GM12878 (cell line): Measurements from ENCODE around the gene CNTD1. TPM values are rescaled to one million over a fixed set of nuclear protein-coding genes. Genes with fewer than 3 reads are reported as not detected.

Experiments used
- ATAC-seq: fragments of 200-7000 bp; cut with Tn5 transposase; 3 replicates; pipeline ENCODE4 v1.9.1; 2020; ENCODE audit warnings: mild to moderate bottlenecking, moderate library complexity
- BruUV-seq: library from RNA; stranded (reverse); fragments of 400-500 nt; replicated peaks from 2 replicates; lab custom pipeline; 2021; lab: Mats Ljungman, UMichigan
- CTCF ChIA-PET: fragments of 300-600 bp; sonication (Branson Sonifier 250); formaldehyde crosslinking; extraction: SDS; loops from one replicate; lab custom pipeline; 2021; ENCODE audit warnings: inconsistent platforms; lab: Yijun Ruan, JAX
- POLR2A ChIA-PET: fragments of 350-600 bp; formaldehyde crosslinking; extraction: SDS; loops from one replicate; lab custom pipeline; 2021; ENCODE audit warnings: inconsistent platforms; lab: Charles Lee
- RAD21 ChIA-PET: fragments of 300-600 bp; sonication (Branson Sonifier 250); formaldehyde crosslinking; loops from one replicate; lab custom pipeline; 2023; ENCODE audit warnings: antibody characterized with exemption; ENCODE audit not compliant: unreplicated experiment; lab: Charles Lee
- SMC1A ChIA-PET: fragments of 300-600 bp; sonication (Branson Sonifier 250); formaldehyde crosslinking; loops from one replicate; lab custom pipeline; 2023; ENCODE audit not compliant: unreplicated experiment, uncharacterized antibody; lab: Charles Lee
- DNase-seq: peaks from one replicate; pipeline ENCODE4 v3.0.0-alpha.2; 2011; ENCODE audit warnings: low read depth, low spot score
- FAIRE-seq: peaks from 3 replicates; lab custom pipeline; 2011; peaks lifted over from hg19 to GRCh38; lab: Jason Lieb, UNC
- H2AFZ ChIP-seq: 2 replicates; pipeline ENCODE4 v1.6.0; 2011; ENCODE audit warnings: low read depth, low read length, control low read depth; ENCODE audit not compliant: control insufficient read depth
- H3K27ac ChIP-seq: 2 replicates; pipeline ENCODE4 v1.5.1; 2011; ENCODE audit warnings: control low read depth; ENCODE audit not compliant: control insufficient read depth, insufficient read depth
- H3K27me3 ChIP-seq, 2 experiments: replicated peaks in 1 of 2; 2 replicates each; pipeline versions ENCODE4 v1.6.0 to v1.6.1; 2011; ENCODE audit warnings: low read length in 1 of 2; ENCODE audit not compliant: control insufficient read depth in 2 of 2, insufficient read depth in 2 of 2
- H3K36me3 ChIP-seq, 2 experiments: 2 replicates each; pipeline ENCODE4 v1.5.1; 2011; ENCODE audit warnings: low read length in 1 of 2; ENCODE audit not compliant: control insufficient read depth in 2 of 2, insufficient read depth in 2 of 2
- H3K4me1 ChIP-seq: 2 replicates; pipeline ENCODE4 v1.6.1; 2011; ENCODE audit warnings: mild to moderate bottlenecking, low read length, moderate library complexity, mixed read lengths; ENCODE audit not compliant: control insufficient read depth, insufficient read depth
- H3K4me2 ChIP-seq: 2 replicates; pipeline ENCODE4 v1.6.0; 2011; ENCODE audit warnings: control low read depth; ENCODE audit not compliant: control insufficient read depth, insufficient read depth
- H3K4me3 ChIP-seq: fragments of 200-600 bp; sonication (generic); 2 replicates; pipeline ENCODE4 v1.5.1; 2016
- H3K79me2 ChIP-seq: 2 replicates; pipeline ENCODE4 v1.6.0; 2011; ENCODE audit warnings: low read length; ENCODE audit not compliant: control insufficient read depth, insufficient read depth
- H3K9ac ChIP-seq: 2 replicates; pipeline ENCODE4 v1.8.0; 2011; ENCODE audit warnings: low read length, control low read depth, mixed read lengths; ENCODE audit not compliant: control insufficient read depth, insufficient read depth
- H3K9me3 ChIP-seq: replicated peaks from 3 replicates; pipeline ENCODE4 v1.5.1; 2011; ENCODE audit warnings: mild to moderate bottlenecking, low read length; ENCODE audit not compliant: control insufficient read depth, insufficient read depth
- H4K20me1 ChIP-seq: 2 replicates; pipeline ENCODE4 v1.6.0; 2011; ENCODE audit not compliant: control insufficient read depth, insufficient read depth
- ATF7 ChIP-seq: fragments of 450-650 bp; IDR thresholded peaks from 2 replicates; pipeline ENCODE4 v1.6.1; 2016; ENCODE audit warnings: low read depth, mild to moderate bottlenecking
- BCL11A ChIP-seq: IDR thresholded peaks from 2 replicates; pipeline ENCODE4 v1.6.1; 2011; ENCODE audit warnings: low read depth, low read length
- E2F4 ChIP-seq: IDR thresholded peaks from 2 replicates; pipeline ENCODE4 v1.6.1; 2012; ENCODE audit warnings: low read depth, low read length, improper control_type of control experiment
- EGR1 ChIP-seq, 2 experiments: IDR thresholded peaks; 1 replicate in 1 of 2; 2 replicates in 1 of 2; pipeline ENCODE4 v1.6.1; 2011 to 2012; ENCODE audit warnings: low read depth in 2 of 2, low read length in 2 of 2, borderline replicate concordance in 1 of 2, mild to moderate bottlenecking in 1 of 2, moderate library complexity in 1 of 2
- IKZF1 ChIP-seq: fragments of 450-650 bp; conservative IDR thresholded peaks from 2 replicates; pipeline ENCODE4 v1.6.1; 2017; ENCODE audit warnings: antibody characterized with exemption, mild to moderate bottlenecking
- JUND ChIP-seq: IDR thresholded peaks from 2 replicates; pipeline ENCODE4 v1.6.1; 2012; ENCODE audit warnings: low read depth, mild to moderate bottlenecking, low read length, improper control_type of control experiment, moderate library complexity
- LARP7 ChIP-seq: fragments of 450-650 bp; IDR thresholded peaks from 2 replicates; pipeline ENCODE4 v1.6.1; 2017; ENCODE audit warnings: mild to moderate bottlenecking
- MAX ChIP-seq: IDR thresholded peaks from 2 replicates; pipeline ENCODE4 v1.6.1; 2012; ENCODE audit warnings: low read depth, low read length, improper control_type of control experiment
- NBN ChIP-seq: fragments of 450-650 bp; IDR thresholded peaks from 2 replicates; pipeline ENCODE4 v1.6.1; 2016
- NFYA ChIP-seq: IDR thresholded peaks from 2 replicates; pipeline ENCODE4 v1.6.1; 2011; ENCODE audit warnings: low read depth, mild to moderate bottlenecking, low read length, improper control_type of control experiment, borderline replicate concordance
- PBX3 ChIP-seq: IDR thresholded peaks from 2 replicates; pipeline ENCODE4 v1.6.1; 2011; ENCODE audit warnings: mild to moderate bottlenecking, low read depth, low read length, moderate library complexity; ENCODE audit not compliant: insufficient replicate concordance
- PRDM15 ChIP-seq: fragments of 450-650 bp; formaldehyde crosslinking; IDR thresholded peaks from 2 replicates; pipeline ENCODE4 v1.4.0; 2020; ENCODE audit warnings: mild to moderate bottlenecking, moderate library complexity
- TCF7 ChIP-seq: IDR thresholded peaks from 2 replicates; pipeline ENCODE4 v1.6.1; 2014; ENCODE audit warnings: antibody characterized with exemption, borderline replicate concordance
- WGBS: methylation state at CpG from one replicate; pipeline ENCODE4 v1.1.6; 2016; ENCODE audit warnings: low lambda C conversion rate; ENCODE audit not compliant: insufficient replicate concordance, insufficient coverage; ENCODE audit errors: missing lambda C conversion rate; 5-methylcytosine and 5-hydroxymethylcytosine counted together
- in situ Hi-C: fragments of 300-500 bp; cut with MboI; formaldehyde crosslinking; loops from 9 replicates; pipeline ENCODE4 v1.14.3; 2018; ENCODE audit warnings: mixed read lengths
- intact Hi-C: fragments of 100-400 bp; cut with micrococcal nuclease; formaldehyde crosslinking; loops from one replicate; pipeline ENCODE4 v1.14.2; 2022; ENCODE audit not compliant: unreplicated experiment
- polyA plus RNA-seq, 11 experiments: library from polyadenylated mRNA; depleted of rRNA in 4 of 11; unstranded in 6 of 11; stranded (reverse) in 5 of 11; fragments of >200 nt; fragmentation: Nextera tagmentation in 4 of 11; fragmentation: Illumina TruSeq in 1 of 11; extraction: Ambion mirVana in 4 of 11; extraction: Trizol in 1 of 11; gene quantifications; 1 replicate in 1 of 11; 2 replicates in 10 of 11; pipeline versions ENCODE4 v1.2.1 to v1.2.3, GENCODE V29; 2011 to 2016; ENCODE audit warnings: inconsistent platforms in 2 of 11, missing spikeins in 2 of 11, low read depth in 1 of 11
- total RNA-seq, 4 experiments: library from RNA; depleted of rRNA in 3 of 4; stranded (reverse); fragments of >200 nt in 3 of 4; fragmentation: Illumina TruSeq in 1 of 4; extraction: Trizol in 1 of 4; gene quantifications; 2 replicates each; pipeline versions ENCODE4 v1.2.1 to v1.2.3, GENCODE V29; 2013 to 2021

CNTD1 gene
- total and polyA plus RNA-seq, 10 of the 15 experiments (the other 5 are each of a cell fraction or from before 2014, with no cell fraction given), result 0.06 to 1.5 (median 1.1) TPM; not detected in 4

GRCh38 chr17:42792545-42792944 is 6.1 kb upstream of the CNTD1 start:
- H3K27ac ChIP-seq, result no peak overlapping the region
- in situ Hi-C loops, result no loop called here
- no peaks in the 10 kb centered on the region for H3K27me3 ChIP-seq
- no peaks in the 10 kb centered on the region for H4K20me1 ChIP-seq
- POLR2A ChIA-PET, result no interaction called here
- H3K4me1 ChIP-seq, result peaks cover 2% of the 10 kb centered on the region
- H2AFZ ChIP-seq, result no peak overlapping the region
- SMC1A ChIA-PET, result no interaction called here
- 78% methylated on average over 5 of the region's 5 CpGs for WGBS
- no TSS peak for BruUV-seq
- no peak overlapping the region for H3K4me2 ChIP-seq
- no peak for FAIRE-seq
- CTCF ChIA-PET, result no interaction called here
- H3K79me2 ChIP-seq, result no peaks in the 10 kb centered on the region; the same call in 1 of the 2 replicates
- H3K9me3 ChIP-seq, result no peaks in the 10 kb centered on the region
- ATAC-seq, result no peak
- RAD21 ChIA-PET, result no interaction called here
- TF ChIP-seq TCF7 (no peak), NFYA (no peak), LARP7 (no peak), NBN (no peak), PRDM15 (CRISPR knock-in tag) (no peak), E2F4 (no peak), ATF7 (no peak), PBX3 (no peak), IKZF1 (no peak), MAX (no peak), EGR1 (IDR thresholded peaks at IDR 0.05; ENCODE audit: borderline replicate concordance in 1 of 2, low read depth in 2 of 2, low read length in 2 of 2) (no peak), JUND (no peak), BCL11A (no peak)
- H3K36me3 ChIP-seq, result no peaks in the 10 kb centered on the region
- no peak overlapping the region for H3K4me3 ChIP-seq
- no peak overlapping the region for H3K9ac ChIP-seq
- intact Hi-C loops, result no loop called here
- DNase-seq, result no peak
